SW 1271 (cell line): Measurements from ENCODE around the gene ABCC6.

Experiments
- DNase-seq, 2 experiments: peaks; one replicate each; lab custom pipeline; 2025; lab: John Stamatoyannopoulos, UW

ABCC6 gene

GRCh38 chr16:16141784-16142396 is 81.4 kb downstream of the ABCC6 start:
- no peak for DNase-seq

DNA sequence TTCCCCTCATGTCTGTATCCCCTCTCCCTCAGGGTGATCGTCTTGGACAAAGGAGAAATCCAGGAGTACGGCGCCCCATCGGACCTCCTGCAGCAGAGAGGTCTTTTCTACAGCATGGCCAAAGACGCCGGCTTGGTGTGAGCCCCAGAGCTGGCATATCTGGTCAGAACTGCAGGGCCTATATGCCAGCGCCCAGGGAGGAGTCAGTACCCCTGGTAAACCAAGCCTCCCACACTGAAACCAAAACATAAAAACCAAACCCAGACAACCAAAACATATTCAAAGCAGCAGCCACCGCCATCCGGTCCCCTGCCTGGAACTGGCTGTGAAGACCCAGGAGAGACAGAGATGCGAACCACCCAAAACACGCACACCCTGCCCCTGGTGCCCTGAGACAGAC is 82.2 kb downstream of the ABCC6 start:
- DNase-seq = no peak

GRCh38 chr16:16140537-16140936 is 82.8 kb downstream of the ABCC6 start:
- DNase-seq = no peak

- DNase-seq = no peak
Observed at GRCh38 chr16:16139806-16140205, 83.5 kb downstream of the ABCC6 start.

GRCh38 chr16:16139061-16139460 is 84.2 kb downstream of the ABCC6 start:
- no peak for DNase-seq

GRCh38 chr16:16138034-16138635 is 85.2 kb downstream of the ABCC6 start:
- DNase-seq = no peak

- DNase-seq = no peak
Observed at GRCh38 chr16:16137110-16137509, 86.2 kb downstream of the ABCC6 start.

DNA sequence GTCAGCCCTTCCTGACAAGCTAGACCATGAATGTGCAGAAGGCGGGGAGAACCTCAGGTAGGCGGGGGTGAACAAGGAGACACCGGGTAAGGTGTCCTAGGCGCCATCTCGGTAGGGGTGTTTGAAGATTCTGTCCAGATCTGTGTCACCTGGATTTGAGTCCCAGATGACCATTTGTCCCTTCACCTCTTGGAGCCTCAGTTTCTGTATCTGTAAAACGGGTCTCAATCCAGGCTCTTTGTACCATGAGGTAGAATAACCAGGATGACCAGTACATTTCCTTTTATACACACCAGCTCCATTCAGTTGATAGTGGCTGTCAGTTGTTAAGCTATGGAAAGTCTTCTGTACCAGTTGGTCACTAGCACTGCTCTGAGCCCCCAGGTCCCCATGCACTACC is 86.7 kb downstream of the ABCC6 start:
- DNase-seq = no peak

DNA sequence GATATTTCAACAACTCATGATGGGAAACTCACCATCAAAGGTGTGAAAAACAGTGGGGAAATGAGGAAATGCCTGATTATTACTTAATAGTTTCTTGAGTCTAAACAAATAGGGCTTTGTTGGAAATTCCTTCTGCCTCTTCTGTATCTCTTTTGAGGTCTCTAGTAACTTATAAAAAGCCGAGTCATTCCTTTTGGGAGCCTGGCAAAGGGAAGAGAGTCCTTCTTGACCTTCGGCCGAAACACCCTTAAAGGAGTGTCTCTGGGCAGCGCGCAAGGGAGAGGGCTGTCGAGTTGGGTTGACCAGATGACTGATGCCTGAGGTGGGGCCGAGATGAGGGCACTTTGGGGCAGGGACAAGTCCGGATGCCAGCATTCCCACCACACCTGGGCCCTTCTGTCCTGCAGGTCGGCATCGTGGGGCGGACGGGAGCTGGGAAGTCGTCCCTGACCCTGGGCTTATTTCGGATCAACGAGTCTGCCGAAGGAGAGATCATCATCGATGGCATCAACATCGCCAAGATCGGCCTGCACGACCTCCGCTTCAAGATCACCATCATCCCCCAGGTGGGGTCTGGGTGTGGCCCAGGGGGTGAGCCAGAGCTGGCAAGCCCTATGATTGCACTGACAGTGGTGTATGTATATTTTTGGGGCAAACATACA is 89.2 kb downstream of the ABCC6 start:
- no peak for DNase-seq

DNA sequence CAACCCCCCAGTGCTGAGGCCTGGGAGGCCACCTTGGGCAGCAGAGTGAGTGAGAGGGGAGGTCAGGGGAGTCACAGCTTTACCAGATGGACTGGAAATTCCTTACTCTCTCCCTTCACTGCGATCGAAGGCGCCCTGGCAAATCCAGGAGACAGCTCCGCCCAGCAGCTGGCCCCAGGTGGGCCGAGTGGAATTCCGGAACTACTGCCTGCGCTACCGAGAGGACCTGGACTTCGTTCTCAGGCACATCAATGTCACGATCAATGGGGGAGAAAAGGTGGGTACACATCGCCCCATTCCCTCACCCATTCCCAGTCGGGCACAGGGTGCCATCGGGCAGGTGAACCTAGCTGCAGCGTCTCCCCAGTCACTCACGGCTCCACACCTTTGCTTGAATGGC is 91.6 kb downstream of the ABCC6 start:
- no peak for DNase-seq

DNA sequence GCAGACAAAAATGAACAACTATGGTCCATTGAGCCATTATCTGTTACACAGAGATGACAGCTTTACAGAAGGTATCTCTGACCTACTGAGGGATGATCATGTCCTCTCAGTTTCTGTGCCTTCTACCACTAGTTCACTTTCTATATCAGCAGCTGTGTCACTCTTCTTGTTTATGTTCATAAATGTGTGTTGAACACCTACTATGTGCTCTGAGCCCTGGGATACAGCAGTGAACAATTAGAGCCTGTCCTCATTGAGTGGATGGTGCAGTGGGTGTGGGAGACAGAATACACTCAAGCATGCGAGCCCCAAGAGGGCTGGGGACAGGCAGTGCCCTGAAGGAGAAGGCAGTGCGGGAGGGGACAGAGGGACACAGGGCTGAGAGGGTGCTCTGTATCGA is 92.1 kb downstream of the ABCC6 start:
- DNase-seq = no peak

DNA sequence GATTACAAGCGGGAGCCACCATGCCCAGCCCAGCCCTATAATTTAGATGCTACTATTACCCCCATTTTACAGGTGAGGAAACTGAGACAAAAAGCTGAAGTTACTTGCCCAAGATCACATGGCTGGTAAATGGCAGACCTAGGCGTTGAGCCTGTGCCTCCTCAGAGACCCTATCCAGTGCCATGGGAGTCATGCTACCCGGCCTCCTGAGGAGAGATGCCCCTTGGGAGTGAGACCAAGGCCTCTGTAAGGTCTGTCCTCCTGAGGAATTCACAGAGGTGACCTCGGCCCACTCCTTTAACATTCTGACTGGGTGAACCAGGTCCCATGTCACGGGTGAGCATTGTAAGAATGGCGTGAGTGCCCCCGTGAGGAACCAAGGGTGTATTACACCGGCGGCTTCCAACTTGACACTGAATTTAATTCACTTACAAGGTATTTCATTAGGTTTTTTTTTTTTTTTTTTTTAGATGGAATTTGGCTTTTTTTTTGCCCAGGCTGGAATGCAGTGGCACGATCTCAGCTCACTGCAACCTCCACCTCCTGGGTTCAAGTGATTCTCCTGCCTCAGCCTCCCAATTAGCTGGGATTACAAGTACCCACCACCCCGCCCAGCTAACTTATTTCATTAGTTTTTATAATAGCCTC is 95.7 kb downstream of the ABCC6 start:
- DNase-seq = peak; percentile 15 to 19

DNA sequence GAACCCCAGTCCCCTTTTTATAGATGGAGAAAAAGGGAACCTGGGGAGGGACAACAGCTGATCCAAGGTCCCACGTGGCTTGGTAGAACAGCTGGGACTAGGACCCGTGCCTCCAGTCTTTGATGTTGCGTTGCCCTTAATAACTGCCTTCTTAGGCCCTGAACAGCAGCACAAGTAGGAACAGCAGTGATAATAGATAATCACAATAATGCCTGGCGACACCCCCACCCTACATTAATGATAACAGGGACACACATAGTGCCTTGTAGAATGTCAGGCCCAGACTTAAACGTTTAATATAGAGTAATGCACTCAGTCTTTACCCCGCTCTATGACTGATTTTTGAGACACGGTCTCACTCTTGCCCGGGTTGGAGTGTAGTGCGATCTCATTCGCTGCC is 96.4 kb downstream of the ABCC6 start:
- no peak for DNase-seq

- DNase-seq = no peak
Observed at GRCh38 chr16:16124974-16125373, 98.3 kb downstream of the ABCC6 start.

DNA sequence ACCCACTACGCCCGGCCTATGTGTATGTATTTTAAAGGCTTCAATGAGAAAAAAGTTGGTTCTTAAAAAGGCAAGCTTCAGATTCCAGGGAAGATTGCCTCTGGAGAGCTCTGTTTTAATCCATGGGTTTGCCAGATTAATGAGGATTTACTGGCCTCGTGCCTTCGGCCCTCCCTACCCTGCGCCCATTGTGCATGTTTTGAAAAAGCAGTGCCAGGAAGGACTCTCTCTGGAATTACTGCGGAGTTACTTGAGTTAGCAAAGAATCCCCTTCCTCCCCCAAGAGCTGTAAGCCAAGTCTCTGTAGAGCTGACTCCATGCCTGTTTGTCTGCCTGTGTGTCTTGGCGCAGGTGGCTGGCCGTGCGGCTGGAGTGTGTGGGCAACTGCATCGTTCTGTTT is 98.9 kb downstream of the ABCC6 start:
- no peak for DNase-seq

GRCh38 chr16:16122264-16122663 is 101.0 kb downstream of the ABCC6 start:
- DNase-seq = no peak

- DNase-seq = no peak
Observed at GRCh38 chr16:16121185-16121727, 102.0 kb downstream of the ABCC6 start.

DNA sequence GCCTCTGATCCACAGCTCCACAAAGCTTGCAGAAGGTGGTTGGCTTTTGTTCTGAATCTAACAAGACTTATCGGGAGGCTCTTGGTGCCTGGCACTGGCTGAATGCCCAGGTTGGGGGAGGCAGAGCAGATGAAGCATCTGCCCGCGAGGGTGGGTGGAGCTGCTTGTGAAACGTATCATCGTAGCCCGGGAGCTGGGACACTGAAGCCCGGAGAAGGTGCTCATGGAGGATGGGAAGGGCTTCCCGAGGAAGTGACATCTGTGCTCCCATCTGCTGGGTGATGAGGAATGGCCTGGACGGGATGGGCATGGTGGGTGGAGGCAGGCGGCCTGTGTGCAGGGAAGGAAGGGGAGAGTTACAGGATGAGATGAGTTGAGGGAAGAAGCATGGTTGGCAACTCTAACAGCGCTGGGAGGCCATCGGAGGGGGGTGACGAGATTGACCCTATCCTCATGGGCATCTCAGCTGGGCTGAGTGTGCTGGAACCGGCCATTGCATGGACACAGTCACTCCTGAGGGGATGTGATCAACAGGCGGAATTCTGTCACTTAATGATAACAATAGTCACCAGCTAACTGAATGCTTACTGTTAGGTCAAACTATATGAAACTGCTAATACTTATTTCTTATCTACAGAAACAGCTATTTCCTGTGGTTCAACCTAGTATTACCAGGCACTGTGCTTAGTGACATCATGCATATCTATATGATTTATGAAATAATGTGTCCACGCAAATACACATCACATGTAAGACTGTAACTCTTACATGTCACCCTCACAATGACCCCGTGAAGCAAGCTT is 102.7 kb downstream of the ABCC6 start:
- no peak for DNase-seq

GRCh38 chr16:16120044-16120381 is 103.3 kb downstream of the ABCC6 start:
- DNase-seq = no peak

DNA sequence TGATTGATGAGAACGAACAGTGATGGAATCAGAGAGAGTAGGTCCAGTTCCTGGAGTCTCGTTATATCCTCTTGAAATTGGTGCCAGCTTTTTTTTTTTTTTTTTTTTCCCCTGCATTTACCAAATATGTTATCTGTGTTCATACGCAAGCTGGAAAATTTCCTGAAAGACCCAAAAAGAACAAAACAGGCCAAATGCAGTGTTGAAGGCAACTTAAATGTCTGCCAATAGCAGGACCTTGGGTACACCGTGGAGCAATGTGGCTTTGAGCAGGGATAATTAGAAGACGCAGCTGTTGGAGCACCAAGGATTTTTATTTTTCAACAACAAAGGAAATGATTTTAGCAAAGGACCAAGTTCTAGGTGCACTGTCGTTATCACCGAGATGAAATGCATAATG is 105.0 kb downstream of the ABCC6 start:
- DNase-seq = no peak

DNA sequence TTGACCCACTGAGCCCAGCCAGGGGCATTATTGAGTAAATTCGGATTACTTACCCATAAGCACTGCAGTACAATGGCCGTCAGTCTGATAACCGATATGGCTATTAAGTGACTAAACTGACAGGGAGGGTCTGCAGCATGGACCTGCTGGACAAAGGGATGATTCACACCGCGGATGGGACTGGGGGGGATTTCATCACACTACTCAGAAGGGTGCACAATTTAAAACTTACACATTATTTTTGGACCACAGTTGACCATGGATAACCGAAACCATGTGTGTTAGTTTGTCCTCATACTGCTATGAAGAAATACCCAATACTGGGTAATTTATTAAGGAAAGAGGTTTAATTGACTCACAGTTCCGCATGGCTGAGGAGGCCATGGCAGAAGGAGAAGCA is 106.5 kb downstream of the ABCC6 start:
- DNase-seq = no peak

GRCh38 chr16:16113076-16113475 is 110.2 kb downstream of the ABCC6 start:
- DNase-seq = no peak
